Stimulated activated CD8-positive, alpha-beta memory T cell treated with anti-CD3 and anti-CD28 coated beads, Interleukin-7, amount 100 ng/mL, for 24 hours (primary cell): Measurements from ENCODE around the gene KREMEN1.
"Not testable (repeated sequence)": the region's sequence is repeated elsewhere in the genome, so short reads cannot be mapped to it uniquely, and the experiment has no call there.

Experiments
- DNase-seq: peaks from one replicate; pipeline ENCODE4 v3.0.0-alpha.2; 2020; ENCODE audit warnings: low read depth

The KREMEN1 gene

GRCh38 chr22:29078036-29078868 lies 5.4 kb downstream of the KREMEN1 start:
- DNase-seq = no peak

- DNase-seq = no peak
Observed at GRCh38 chr22:29078869-29079207, 6.0 kb downstream of the KREMEN1 start.

GRCh38 chr22:29079218-29079901 lies 6.5 kb downstream of the KREMEN1 start:
- no peak for DNase-seq

GRCh38 chr22:29080106-29080975 lies 7.5 kb downstream of the KREMEN1 start:
- no peak for DNase-seq

GRCh38 chr22:29081517-29082236 lies 8.8 kb downstream of the KREMEN1 start:
- no peak for DNase-seq

- DNase-seq = no peak
Observed at GRCh38 chr22:29082826-29083545, 10.2 kb downstream of the KREMEN1 start.

- DNase-seq = not testable (repeated sequence)
Observed at GRCh38 chr22:29083576-29083932, 10.7 kb downstream of the KREMEN1 start.

- no peak for DNase-seq
Observed at GRCh38 chr22:29083933-29084591, 11.2 kb downstream of the KREMEN1 start.

GRCh38 chr22:29087012-29087411 lies 14.2 kb downstream of the KREMEN1 start:
- DNase-seq = no peak

GRCh38 chr22:29088809-29089208 lies 16.0 kb downstream of the KREMEN1 start:
- DNase-seq = no peak

- no peak for DNase-seq
Observed at GRCh38 chr22:29089507-29089906, 16.7 kb downstream of the KREMEN1 start.

GRCh38 chr22:29090039-29090438 lies 17.2 kb downstream of the KREMEN1 start:
- no peak for DNase-seq

GRCh38 chr22:29092243-29092642 lies 19.4 kb downstream of the KREMEN1 start:
- no peak for DNase-seq

GRCh38 chr22:29093030-29093429 lies 20.2 kb downstream of the KREMEN1 start:
- DNase-seq = no peak

GRCh38 chr22:29093501-29094300 lies 20.9 kb downstream of the KREMEN1 start:
- DNase-seq = no peak

GRCh38 chr22:29095459-29095858 lies 22.6 kb downstream of the KREMEN1 start:
- no peak for DNase-seq

GRCh38 chr22:29096736-29097669 lies 24.2 kb downstream of the KREMEN1 start:
- no peak for DNase-seq

- no peak for DNase-seq
Observed at GRCh38 chr22:29098296-29098695, 25.5 kb downstream of the KREMEN1 start.

GRCh38 chr22:29102300-29102699 lies 29.5 kb downstream of the KREMEN1 start:
- DNase-seq = no peak
